GM18907 (cell line): ENCODE results near the gene GCH1.
"Not testable (repeated sequence)": the region's sequence is repeated elsewhere in the genome, so short reads cannot be mapped to it uniquely, and the experiment has no call there.

Source experiments
- ATAC-seq: cut with Tn5 transposase; IDR thresholded peaks from one replicate; pipeline ENCODE4 v1.9.1; 2021; ENCODE audit warnings: mild to moderate bottlenecking, moderate library complexity; ENCODE audit not compliant: unreplicated experiment

GCH1 gene

DNA sequence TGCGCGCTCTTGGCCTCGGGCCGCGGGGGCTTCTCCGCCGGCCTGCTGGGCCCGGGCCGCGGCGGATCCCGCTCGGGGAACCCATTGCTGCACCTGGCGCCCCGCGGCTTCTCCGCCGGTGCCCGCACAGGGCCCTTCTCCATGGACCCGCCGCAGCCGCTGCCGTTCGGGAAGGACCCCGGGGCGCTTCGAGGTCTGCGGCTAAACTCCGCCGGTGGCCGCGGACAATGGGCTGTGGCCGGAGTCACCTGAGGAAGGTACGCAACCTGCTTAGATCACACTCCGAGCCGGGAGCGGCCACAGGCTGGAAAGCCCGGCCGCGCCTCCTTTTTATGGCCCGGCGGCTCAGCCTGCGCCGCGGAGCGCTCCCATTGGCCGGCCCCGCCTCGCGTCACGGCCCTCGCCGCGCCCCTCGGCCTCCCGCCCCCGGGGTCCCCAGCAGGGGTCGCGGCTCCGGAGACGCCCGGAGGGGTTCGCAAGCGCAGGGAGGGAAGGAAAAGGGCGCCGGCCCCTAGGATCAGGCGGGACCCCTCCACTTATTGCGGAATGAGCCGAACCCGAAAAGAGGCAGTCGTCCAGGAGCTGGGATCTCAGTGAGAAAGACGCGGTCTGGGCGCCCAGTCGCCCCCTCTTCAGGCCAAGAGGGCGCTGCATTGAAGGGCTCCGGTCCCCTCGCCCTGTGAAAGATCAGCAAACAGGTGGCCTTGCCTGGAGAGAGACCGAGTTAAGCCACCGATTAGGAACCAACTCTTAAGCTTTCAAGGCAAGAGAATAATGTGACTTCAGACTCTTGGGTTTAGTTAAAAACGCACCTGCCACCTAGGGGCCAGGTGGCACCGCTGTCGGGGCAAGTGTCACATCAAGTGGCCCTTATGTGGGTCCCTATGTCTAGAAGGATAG is at the start of gene GCH1:
Gene GCH1, minus strand, starts transcription at position 306 of the 900 bp plus-strand sequence. Its CDS starts 163 bp downstream, at position 143.
- ATAC-seq, result peak; percentile 88

GRCh38 chr14:54947230-54947629 is 44.6 kb upstream of the GCH1 start:
- no peak for ATAC-seq

GRCh38 chr14:54946500-54946899 is 43.9 kb upstream of the GCH1 start:
- ATAC-seq, result no peak

GRCh38 chr14:54944737-54945391 is 42.2 kb upstream of the GCH1 start:
- no peak for ATAC-seq

DNA sequence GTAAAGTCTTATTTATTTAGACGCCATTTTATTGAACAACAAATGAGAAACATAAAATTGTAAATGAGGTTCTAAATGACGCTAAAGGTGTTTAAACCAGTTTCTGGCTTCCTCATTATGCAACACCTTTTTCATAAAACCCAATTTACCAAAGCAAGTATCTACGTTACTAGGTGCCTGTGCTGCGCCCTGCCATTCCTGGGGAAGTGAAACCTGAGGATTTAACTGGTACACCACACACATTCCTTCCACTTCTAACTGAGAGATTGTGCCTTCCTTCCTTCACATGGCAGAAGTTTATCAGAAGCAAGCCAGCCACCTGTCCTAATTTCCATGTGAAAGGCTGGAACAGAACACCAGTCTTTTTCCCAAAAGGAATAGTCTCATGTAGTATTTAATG is 40.3 kb upstream of the GCH1 start:
- ATAC-seq, result no peak

DNA sequence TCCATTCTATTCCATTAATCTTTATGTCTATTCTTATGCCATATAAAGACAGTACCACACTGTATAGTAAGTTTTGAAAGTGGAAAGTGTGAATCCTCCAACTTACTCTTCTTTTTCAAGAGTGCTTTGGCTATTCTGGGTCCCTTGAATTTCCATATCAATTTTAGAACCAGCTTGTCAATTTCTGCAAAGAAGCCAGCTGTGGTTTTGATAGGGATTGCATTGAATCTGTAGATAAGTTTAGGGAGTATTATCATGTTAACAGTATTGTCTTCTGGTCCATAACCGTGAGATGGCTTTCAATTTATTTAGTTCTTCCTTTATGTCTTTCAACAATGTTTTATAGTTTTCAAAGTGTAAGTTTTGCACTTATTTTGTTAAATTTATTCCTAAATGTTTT is 34.2 kb upstream of the GCH1 start:
- ATAC-seq, result no peak

- ATAC-seq, result no peak
Observed at GRCh38 chr14:54935958-54936357, 33.3 kb upstream of the GCH1 start.

DNA sequence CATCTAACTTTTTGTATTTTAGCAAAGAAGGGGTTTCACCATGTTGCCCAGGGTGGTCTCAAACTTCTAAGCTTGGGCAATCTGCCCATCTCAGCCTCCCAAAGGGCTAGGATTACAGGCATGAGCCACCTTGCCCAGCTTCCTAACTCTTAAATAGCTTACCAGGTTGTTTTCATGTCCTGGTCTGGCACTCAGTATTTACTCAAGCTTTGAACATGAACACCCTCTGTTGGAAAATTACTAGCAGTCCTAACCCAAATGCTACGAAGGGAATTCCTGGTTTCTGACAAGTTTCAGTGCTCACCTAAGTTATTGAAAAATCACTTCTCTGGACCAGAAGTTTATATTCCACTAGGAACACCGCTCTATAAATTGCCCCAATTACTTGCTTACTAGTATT is 32.5 kb upstream of the GCH1 start:
- ATAC-seq, result no peak

DNA sequence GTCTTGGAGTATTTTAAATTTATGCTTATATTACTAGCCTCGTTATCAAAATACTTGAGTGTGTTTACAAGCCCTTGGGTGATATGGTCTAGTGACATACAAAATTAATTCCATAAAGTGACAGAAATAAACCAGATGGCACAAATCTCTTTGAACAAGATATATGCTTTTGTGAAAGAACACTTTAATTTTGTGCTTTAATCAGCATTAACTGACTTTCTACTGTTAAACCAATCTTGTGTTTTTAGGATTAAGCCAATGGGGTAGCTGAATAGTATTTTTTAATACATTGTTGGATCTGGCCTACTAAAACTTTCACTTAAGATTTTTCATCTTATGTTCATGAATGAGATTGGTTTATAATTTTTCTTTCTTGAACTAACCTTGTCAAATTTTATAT is 30.4 kb upstream of the GCH1 start:
- ATAC-seq, result no peak

- no peak for ATAC-seq
Observed at GRCh38 chr14:54931598-54932340, 29.1 kb upstream of the GCH1 start.

DNA sequence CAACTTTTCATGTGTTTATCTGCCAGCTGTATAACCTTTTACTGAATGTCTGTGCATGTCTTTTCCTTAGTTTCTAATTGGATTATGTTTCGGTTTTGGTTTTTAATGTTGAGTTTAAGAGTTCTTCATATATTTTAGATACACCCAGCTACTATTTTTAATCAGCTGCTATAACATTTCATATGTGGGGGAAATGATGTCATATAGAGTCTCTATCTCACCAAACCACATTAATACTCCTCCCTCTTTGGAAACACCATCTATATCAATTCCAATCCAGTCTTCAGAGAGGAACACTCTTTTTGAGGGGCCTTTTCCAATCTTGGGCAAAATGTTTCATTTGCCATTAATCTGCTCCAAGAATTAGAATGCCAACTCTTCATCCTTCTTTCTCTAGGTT is 28.5 kb upstream of the GCH1 start:
- no peak for ATAC-seq

DNA sequence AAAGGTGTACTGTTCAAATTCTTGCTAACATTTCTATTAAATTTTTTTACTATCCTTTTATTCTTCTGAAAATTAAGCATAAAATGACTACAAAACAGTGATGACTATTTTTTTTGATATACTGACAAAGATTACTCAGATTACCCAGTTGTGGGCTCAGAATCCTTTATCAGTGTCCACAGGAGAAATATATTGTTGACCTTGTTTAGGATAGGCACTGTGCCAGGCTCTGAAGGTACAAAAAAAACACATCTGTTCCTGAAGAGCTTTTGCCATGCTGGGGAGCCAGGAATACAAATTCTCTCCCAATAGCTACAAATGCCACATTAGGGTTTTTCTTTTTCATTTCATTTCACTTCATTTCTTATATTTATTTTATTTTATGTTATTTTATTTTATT is 26.9 kb upstream of the GCH1 start:
- ATAC-seq, result no peak

DNA sequence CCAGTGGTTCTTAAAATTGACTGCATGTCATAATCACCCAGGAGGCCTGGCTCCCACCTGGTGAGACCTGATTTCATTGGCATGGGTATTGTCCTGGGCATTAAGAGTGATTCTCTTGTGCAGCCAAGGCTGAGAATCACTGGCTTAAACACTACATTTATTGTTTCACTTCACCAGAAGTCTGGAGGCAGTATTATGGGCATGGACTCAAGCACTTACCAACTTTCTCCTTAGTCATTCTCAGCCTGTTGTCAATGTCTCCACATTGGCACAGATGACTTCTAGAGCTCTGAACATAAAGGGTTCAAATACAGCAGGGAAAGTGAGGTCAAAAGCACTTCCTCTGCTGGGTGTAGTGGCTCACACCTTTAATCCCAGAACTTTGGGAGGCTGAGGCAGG is 25.6 kb upstream of the GCH1 start:
- no peak for ATAC-seq

DNA sequence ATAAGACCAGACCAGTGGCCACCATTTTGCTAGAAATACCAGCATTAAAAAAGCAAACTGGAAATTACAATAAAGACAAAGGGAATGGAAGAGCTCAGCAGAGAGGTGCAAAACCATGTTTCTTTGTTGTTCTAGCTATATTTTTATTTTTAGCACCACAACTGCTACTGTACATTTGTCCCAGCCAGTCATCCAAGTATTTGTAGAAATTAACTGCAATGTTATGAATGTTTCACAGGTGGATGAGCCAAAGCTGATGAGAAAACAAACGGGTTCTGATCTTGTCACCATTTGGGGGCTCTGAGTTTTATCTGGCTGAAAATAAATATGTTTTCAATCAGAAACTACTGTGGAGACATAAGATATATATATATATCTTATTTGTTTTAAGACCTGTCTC is 24.9 kb upstream of the GCH1 start:
- ATAC-seq, result no peak

DNA sequence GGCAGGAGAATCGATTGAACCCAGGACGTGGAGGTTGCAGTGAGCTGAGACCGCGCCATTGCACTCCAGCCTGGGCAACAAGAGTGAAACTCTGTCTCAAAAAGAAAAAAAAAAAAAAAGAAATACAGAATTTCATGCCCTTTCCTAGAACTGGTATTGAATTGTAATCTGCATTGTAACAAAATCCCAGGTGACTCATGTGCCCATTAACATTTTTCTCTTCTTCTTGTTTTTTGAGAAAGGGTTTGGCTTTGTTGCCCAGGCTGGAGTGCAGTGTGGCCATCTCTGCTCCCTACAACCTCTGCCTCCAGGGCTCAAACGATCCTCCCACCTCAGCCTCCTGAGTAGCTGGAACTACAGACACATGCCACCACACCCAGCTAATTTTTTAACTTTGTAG is 23.9 kb upstream of the GCH1 start:
- ATAC-seq, result not testable (repeated sequence)

- ATAC-seq, result no peak
Observed at GRCh38 chr14:54922598-54922997, 20.0 kb upstream of the GCH1 start.

DNA sequence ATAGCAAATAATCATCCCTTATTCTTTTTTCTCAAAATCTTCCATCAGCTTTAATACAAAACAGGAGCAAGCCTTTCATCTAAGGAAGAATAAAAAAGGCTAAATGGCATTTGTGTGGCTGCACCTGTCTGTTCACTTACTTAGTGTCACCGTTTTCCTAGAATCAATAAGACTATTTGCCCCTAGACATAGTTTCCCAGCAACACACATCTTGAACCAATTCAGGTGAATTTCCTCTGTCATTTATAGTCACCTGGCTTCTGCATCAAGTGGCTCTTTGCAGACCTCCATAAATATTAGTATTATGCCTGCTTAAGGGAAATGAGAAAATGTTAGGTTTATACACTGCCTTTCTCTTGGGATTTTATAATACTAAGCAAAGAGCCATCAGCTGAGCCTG is 17.4 kb upstream of the GCH1 start:
- ATAC-seq, result no peak

DNA sequence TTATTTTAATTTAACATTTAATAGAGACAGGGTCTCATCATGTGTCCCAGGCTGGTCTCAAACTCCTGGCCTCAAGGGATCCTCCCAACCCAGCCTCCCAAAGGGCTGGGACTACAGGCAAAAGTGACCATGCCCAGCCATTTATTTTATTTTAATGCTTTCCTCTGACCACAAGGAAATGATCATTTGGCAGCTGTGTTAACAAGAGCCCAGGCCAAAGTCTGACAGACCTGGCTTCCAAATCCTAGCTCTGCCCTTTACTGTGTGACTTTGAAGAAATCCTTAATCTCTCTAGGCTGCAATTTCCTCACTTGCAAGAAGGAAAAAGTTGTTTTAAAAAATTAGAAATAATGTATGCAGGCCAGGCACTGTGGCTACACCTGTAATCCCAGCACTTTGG is 16.7 kb upstream of the GCH1 start:
- ATAC-seq, result no peak

- ATAC-seq, result no peak
Observed at GRCh38 chr14:54918427-54918826, 15.8 kb upstream of the GCH1 start.

DNA sequence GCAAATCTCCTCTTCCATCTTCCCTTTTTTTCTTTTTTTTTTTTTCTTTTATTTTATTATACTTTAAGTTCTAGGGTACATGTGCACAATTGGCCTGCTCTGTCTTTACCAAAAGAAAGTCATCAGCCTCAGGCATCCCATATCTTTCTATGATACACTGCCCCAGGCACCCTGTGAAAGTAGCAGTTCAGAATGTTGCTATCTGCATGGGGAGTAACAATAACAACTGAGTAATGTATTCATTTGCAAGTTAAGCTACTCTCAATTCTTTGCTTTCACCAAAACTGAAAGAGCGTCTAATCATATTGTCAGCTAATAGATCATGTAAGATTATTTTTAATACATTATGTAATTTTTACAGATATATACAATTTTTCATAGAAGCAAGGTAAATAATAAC is 13.5 kb upstream of the GCH1 start:
- no peak for ATAC-seq

GRCh38 chr14:54909817-54910558 is 7.4 kb upstream of the GCH1 start:
- ATAC-seq, result no peak
